Measurements from ENCODE around the gene CRYM. TPM values are rescaled to one million over a fixed set of nuclear protein-coding genes. Genes with fewer than 3 reads are reported as not detected.

The CRYM gene
- total and polyA plus RNA-seq, 2 donors (not counting 3 experiments of a cell fraction or from before 2014, with no cell fraction given), result not detected

DNA sequence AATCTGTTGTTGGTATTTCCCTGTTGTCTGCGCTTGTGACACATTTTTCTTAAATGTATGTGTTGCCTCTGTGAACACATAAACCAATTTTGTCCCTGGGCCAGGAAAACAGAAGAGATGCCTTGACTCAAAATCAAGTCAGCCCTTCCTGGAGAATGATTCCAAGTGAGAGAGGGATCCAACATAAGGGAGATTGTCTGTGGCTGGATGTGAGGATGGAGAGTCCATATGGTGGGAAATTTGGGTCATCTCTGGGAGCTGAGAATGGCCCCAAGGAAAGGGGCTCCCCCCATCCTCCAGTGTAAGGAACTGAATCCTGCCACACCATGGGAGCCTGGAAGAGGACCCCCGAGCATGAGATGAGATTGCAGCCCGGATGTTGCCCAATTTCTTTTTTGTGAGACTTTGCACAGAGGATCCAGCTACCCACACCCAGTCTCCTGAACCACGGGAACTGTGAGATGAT, 13.5 kb downstream of the CRYM start:
- POLR2A ChIA-PET, result no interaction called here
- dilution Hi-C loops (cut with MboI; ENCODE audit: extremely low pct_ligation_motif_present, low sequenced_read_pairs) (no loop called here), intact Hi-C loops (cut with micrococcal nuclease) (no loop called here)
- Histone ChIP-seq H3K9me1 (replicated peaks; ENCODE audit: control insufficient read depth, extremely low read depth, insufficient read depth, low read length) (no peaks in the 10 kb centered on the region), H3K36me3 (ENCODE audit: control insufficient read depth in 2 of 2, extremely low read depth in 1 of 2, insufficient read depth in 2 of 2, low read length in 2 of 2) (no peaks in the 10 kb centered on the region), H3K27me3 (ENCODE audit: control insufficient read depth in 2 of 2, insufficient read depth in 2 of 2, low read length in 2 of 2) (peaks cover 0 to 3% of the 10 kb centered on the region in 2 experiments), H3K4me1 (ENCODE audit: control insufficient read depth, extremely low read depth, insufficient read depth, low read length) (no peaks in the 10 kb centered on the region), H2AFZ (ENCODE audit: low read depth, low read length) (no peak overlapping the region), H3K27ac (ENCODE audit: insufficient read depth, low read depth, low read length) (no peak overlapping the region), H3K9ac (replicated peaks; ENCODE audit: extremely low read depth, insufficient read depth, low read length) (no peak overlapping the region), H3K9me3 (replicated peaks; ENCODE audit: control insufficient read depth, insufficient read depth, low read length) (no peaks in the 10 kb centered on the region), H4K20me1 (replicated peaks; ENCODE audit: control insufficient read depth, extremely low read depth, insufficient read depth, low read length) (no peaks in the 10 kb centered on the region), H3K79me2 (ENCODE audit: control insufficient read depth, insufficient read depth, low read length) (no peaks in the 10 kb centered on the region), H3K4me3 (replicated peaks in 1 of 3; ENCODE audit: insufficient read depth in 1 of 3, low read depth in 1 of 3, low read length in 3 of 3) (no peak overlapping the region), H3K4me2 (ENCODE audit: insufficient read depth, low read length) (no peak overlapping the region)
- FAIRE-seq (no peak), DNase-seq (ENCODE audit: low read depth, low spot score) (no peak)
- TF ChIP-seq JUN (IDR thresholded peaks at IDR 0.05; ENCODE audit: borderline replicate concordance, insufficient read depth, insufficient read length, low read depth) (no peak), GATA2 (IDR thresholded peaks at IDR 0.05; ENCODE audit: insufficient read depth, insufficient read length, low read depth, low read length) (no peak), POLR2A (IDR thresholded peaks at IDR 0.05; ENCODE audit: low read depth, low read length) (no peak), EZH2 (IDR thresholded peaks at IDR 0.05; ENCODE audit: borderline replicate concordance, low read depth, low read length, severe bottlenecking) (no peak), FOS (IDR thresholded peaks at IDR 0.05; ENCODE audit: borderline replicate concordance, insufficient read depth, low read length) (no peak), POLR2AphosphoS5 (IDR thresholded peaks at IDR 0.05; ENCODE audit: insufficient read depth, low read depth, low read length) (no peak), MYC (IDR thresholded peaks at IDR 0.05; ENCODE audit: low read depth, low read length) (no peak)
- TF ChIP-seq, protein P1, sequence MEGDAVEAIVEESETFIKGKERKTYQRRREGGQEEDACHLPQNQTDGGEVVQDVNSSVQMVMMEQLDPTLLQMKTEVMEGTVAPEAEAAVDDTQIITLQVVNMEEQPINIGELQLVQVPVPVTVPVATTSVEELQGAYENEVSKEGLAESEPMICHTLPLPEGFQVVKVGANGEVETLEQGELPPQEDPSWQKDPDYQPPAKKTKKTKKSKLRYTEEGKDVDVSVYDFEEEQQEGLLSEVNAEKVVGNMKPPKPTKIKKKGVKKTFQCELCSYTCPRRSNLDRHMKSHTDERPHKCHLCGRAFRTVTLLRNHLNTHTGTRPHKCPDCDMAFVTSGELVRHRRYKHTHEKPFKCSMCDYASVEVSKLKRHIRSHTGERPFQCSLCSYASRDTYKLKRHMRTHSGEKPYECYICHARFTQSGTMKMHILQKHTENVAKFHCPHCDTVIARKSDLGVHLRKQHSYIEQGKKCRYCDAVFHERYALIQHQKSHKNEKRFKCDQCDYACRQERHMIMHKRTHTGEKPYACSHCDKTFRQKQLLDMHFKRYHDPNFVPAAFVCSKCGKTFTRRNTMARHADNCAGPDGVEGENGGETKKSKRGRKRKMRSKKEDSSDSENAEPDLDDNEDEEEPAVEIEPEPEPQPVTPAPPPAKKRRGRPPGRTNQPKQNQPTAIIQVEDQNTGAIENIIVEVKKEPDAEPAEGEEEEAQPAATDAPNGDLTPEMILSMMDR (IDR thresholded peaks at IDR 0.05; ENCODE audit: extremely low read depth in 1 of 2, insufficient read depth in 1 of 2, low read depth in 1 of 2, low read length in 2 of 2), result no peak
- TF ChIP-seq, protein P2, sequence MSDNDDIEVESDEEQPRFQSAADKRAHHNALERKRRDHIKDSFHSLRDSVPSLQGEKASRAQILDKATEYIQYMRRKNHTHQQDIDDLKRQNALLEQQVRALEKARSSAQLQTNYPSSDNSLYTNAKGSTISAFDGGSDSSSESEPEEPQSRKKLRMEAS (IDR thresholded peaks at IDR 0.05; ENCODE audit: insufficient read depth, insufficient read length), result no peak
- no TSS peak for BruUV-seq (replicated peaks)
- CTCF ChIA-PET, result interaction anchor here (2.3 kb wide), 1 partner anchor 11 kb away, joined by 7 read pairs; no protein-coding TSS in a partner anchor

Measured in endothelial cell of umbilical vein (primary cell).